GM18519 (cell line): Measurements from ENCODE around the gene CYP26A1.

ENCODE experiments used
- ATAC-seq: cut with Tn5 transposase; IDR thresholded peaks from one replicate; pipeline ENCODE4 v1.9.1; 2021; ENCODE audit warnings: mild to moderate bottlenecking, moderate library complexity; ENCODE audit not compliant: unreplicated experiment, low FRiP score

CYP26A1 gene

DNA sequence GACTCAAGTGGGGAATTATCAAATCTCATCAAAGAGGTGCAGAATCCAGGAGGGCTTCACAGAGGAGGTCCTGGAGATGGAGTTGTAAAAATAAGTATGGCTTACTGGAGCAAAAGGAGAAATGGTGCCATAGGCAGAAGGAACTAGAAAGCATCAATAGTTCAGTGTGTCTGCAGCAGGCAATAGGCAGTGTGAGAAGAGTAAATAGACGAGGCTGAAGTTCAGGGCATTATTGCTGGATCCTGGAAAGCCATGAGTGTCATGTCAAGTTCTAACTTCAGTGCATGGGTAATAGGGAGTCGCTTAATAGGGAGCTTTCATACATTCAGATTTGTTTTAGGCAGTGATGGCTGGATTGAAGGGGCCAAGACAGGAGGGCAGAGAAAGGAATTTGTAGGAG, 39.3 kb downstream of the CYP26A1 start:
- no peak for ATAC-seq

DNA sequence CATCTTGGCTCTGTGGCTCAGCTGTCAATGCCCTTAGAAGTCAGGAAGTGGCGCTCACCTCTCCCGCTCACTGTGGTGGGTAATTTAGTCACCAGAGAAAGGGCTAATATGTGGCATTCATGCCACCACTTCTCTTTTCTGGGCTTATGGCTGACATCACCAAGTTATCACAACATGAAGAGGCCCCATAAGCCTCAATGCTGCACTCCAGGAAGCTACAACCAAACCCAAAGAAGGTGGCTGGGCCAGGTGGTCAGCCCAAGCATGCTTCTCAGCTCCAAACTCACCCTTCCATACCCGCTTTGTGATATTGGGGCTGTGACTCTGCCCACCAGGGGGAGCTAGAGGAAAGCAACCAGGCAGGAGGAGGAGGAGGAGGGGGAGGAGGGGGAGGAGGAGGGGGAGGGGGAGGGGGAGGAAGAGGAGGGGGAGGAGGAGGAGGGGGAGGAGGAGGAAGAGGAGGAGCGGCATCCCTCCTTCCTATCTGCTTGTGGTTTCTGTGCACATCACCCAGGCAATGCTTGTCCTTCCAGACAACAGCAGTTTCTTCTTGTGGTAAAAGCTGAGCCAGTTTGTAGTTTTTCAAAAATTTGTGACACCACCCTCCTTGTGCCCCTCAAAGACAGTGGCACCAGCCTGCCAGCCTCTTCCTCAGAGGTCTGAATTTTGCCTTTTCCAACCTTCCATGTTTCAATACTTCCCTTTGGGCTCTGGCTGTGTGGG, 42.1 kb downstream of the CYP26A1 start:
- no peak for ATAC-seq

DNA sequence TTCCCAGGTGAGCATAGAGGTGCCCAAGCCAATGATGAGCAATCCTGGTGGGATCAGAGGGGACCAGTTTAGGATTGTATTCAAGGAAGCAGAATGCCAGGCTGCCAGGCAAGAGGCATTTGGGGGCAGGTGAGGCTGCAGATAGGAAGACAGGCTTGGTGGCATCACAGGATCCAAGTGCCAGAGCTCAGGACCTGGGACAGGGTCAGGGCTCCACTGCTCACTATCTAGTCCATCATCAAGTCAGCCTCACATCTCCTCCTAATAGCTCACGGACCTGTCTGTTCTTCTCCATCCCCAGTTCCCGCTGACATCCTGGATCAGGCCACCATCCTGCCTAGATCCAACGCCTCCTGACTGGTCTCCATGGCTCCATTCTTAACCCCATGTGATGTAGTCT, 47.6 kb downstream of the CYP26A1 start:
- no peak for ATAC-seq

DNA sequence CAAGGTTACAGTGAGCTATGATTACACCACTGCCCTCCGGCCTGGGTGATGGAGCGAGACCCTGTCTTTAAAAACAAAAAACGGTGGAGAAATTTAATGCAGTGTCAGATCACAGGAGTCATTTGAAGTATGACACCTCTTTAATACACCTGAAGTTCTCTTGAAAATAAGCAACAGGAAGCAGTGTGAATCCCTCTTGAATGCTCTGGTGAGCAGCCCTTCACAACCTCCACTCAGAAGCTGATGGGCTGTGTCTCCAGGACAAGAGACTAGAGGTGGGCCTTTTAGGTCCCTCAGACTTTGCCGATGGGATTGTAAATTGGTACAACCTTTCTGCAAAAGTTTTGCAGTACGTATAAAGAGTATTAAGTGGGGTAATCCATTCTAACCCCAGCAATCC, 50.1 kb downstream of the CYP26A1 start:
- no peak for ATAC-seq

DNA sequence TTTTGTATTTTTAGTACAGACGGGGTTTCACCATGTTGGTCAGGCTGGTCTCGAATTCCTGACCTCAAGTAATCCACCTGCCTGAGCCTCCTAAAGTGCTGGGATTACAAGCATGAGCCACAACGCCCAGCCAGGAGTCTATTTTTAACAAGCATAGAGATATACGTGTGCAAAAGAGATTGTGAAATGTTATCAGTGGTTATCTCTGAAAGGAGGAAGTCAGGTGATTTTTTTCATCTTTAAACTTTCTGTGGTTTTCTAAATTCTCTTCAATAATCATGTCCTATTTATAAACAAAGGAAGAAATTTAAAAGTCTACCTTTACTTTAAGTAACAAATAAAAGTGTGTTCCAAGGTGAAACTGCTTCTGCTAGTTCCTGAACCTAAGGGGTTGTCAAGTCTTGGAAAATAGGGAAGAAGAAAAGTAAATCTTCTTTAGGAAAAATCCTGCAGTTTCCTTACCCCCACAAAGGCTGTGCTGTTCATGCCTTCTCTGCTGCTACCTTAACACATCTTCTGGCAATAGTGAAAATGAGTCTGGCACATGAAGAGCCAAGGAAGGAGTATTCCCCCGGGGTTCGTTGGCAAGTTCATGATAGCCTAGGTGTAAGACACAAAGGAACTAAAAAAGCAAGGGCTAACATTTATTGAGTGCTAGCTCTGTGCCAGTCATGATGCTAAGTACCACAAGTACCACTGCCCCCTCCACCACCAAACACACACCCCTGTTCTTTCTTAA, 51.1 kb downstream of the CYP26A1 start:
- ATAC-seq: peak; percentile 68

DNA sequence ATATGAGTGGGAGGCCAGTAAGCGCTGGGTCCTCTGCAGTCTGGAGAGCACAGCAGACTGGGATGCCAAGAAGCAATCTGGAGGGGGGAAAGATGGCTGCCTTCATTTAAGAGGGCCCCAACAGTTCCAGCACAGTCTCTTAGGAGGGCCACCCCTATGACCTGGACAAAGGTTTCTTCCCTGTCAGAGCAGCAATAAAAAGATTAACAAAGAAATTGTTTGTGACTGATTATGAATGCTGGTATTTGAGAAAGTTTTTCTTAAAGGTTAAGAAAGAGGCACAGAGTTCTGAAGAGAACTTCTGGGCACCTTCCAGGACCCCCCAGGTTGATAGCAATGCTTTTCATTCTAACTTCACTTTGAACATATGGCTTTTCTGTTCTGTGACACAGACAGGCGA, 52.3 kb downstream of the CYP26A1 start:
- no peak for ATAC-seq

DNA sequence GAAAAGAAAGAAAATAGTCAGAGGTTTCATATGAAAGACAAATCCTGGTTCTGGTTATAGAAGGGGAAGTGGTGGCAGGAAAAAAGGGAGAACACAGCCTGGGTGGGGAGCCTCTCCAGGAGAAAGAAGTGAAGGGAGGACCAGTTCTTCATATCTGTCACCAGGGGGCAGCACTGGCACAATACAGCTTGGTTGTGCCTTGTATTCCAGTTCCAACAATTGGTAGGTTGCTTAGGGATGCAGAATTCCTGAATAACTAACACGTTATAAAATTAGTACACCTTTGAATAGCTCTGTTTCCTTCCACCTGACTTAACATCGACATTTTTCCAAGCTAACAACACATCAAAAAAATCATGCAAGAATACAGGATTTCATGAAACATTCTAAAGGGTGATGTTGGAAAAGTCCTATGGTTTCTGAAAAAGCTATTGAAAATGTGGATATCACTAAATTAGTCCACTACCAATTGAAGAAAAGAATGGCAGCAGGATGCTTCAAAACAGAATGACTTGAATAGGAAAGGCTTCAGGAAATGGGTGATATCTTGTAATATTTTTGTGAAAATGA, 52.9 kb downstream of the CYP26A1 start:
- no peak for ATAC-seq
